CD8-positive, alpha-beta memory T cell (primary cell): Measurements from ENCODE around the gene IFIT1B. TPM values are rescaled to one million over a fixed set of nuclear protein-coding genes. Genes with fewer than 3 reads are reported as not detected.
A peak's percentile ranks its signal among the peaks of the same experiment; 100 is the strongest.
"Not testable (repeated sequence)": the region's sequence is repeated elsewhere in the genome, so short reads cannot be mapped to it uniquely, and the experiment has no call there.

Experiments
- CTCF ChIA-PET: fragments of 350-600 bp; sonication (Branson Sonifier 250); formaldehyde crosslinking; loops from one replicate; lab custom pipeline; 2021; ENCODE audit warnings: antibody characterized with exemption; lab: Charles Lee
- POLR2A ChIA-PET: fragments of 350-600 bp; sonication (Branson Sonifier 250); formaldehyde crosslinking; loops from one replicate; lab custom pipeline; 2021; ENCODE audit warnings: antibody characterized with exemption; lab: Charles Lee
- DNase-seq, 5 donors: peaks; one replicate each; pipeline versions ENCODE4 v3.0.0 to v3.0.0-alpha.2; 2020 to 2022; ENCODE audit warnings: mixed read lengths in 1 of 5
- H3K27ac ChIP-seq: one replicate; pipeline ENCODE4 v1.7.0; 2013; ENCODE audit warnings: low read depth, mild to moderate bottlenecking, low read length, moderate library complexity
- H3K27me3 ChIP-seq: 2 replicates; pipeline ENCODE4 v1.7.0; 2013; ENCODE audit warnings: low read length, mild to moderate bottlenecking; ENCODE audit not compliant: insufficient read depth, poor library complexity, severe bottlenecking
- H3K36me3 ChIP-seq: 2 replicates; pipeline ENCODE4 v1.7.0; 2013; ENCODE audit warnings: mild to moderate bottlenecking, low read length, moderate library complexity; ENCODE audit not compliant: insufficient read depth
- H3K4me1 ChIP-seq: 2 replicates; pipeline ENCODE4 v1.7.0; 2013; ENCODE audit warnings: mild to moderate bottlenecking, low read length, moderate library complexity; ENCODE audit not compliant: insufficient read depth
- H3K4me3 ChIP-seq: 2 replicates; pipeline ENCODE4 v1.7.0; 2013; ENCODE audit warnings: mild to moderate bottlenecking, low read length
- H3K9me3 ChIP-seq: 2 replicates; pipeline ENCODE4 v1.7.0; 2013; ENCODE audit warnings: mild to moderate bottlenecking, low read length
- H3K27ac Mint-ChIP-seq, 8 donors: one replicate each; pipeline ENCODE4 v1.8.0; 2020 to 2021; ENCODE audit warnings: mixed read lengths in 8 of 8, mild to moderate bottlenecking in 6 of 8, inconsistent platforms in 3 of 8, moderate library complexity in 3 of 8
- H3K27me3 Mint-ChIP-seq, 2 donors: one replicate each; pipeline ENCODE4 v1.8.0; 2020 to 2021; ENCODE audit warnings: mixed read lengths in 2 of 2, mild to moderate bottlenecking in 1 of 2, moderate library complexity in 1 of 2
- H3K36me3 Mint-ChIP-seq, 3 donors: one replicate each; pipeline ENCODE4 v1.8.0; 2020 to 2021; ENCODE audit warnings: mixed read lengths in 3 of 3, inconsistent platforms in 1 of 3, mild to moderate bottlenecking in 1 of 3
- H3K4me1 Mint-ChIP-seq, 3 donors: one replicate each; pipeline ENCODE4 v1.8.0; 2020 to 2021; ENCODE audit warnings: mixed read lengths in 3 of 3, inconsistent platforms in 1 of 3, mild to moderate bottlenecking in 1 of 3
- H3K4me3 Mint-ChIP-seq, 7 donors: one replicate each; pipeline ENCODE4 v1.8.0; 2020 to 2021; ENCODE audit warnings: mixed read lengths in 7 of 7, mild to moderate bottlenecking in 6 of 7, moderate library complexity in 4 of 7, inconsistent platforms in 2 of 7
- H3K9me3 Mint-ChIP-seq, 5 donors: one replicate each; pipeline ENCODE4 v1.8.0; 2020 to 2022; ENCODE audit warnings: mixed read lengths in 5 of 5, mild to moderate bottlenecking in 3 of 5, moderate library complexity in 2 of 5, inconsistent platforms in 1 of 5
- polyA plus RNA-seq: library from polyadenylated mRNA; unstranded; fragments of 300-500 nt; fragmentation: Illumina TruSeq; gene quantifications from one replicate; pipeline ENCODE4 v1.2.3, GENCODE V29; 2021
- total RNA-seq, 2 experiments: library from RNA; stranded (reverse); gene quantifications; one replicate each; pipeline ENCODE4 v1.2.3, GENCODE V29; 2021

Gene IFIT1B, protein sequence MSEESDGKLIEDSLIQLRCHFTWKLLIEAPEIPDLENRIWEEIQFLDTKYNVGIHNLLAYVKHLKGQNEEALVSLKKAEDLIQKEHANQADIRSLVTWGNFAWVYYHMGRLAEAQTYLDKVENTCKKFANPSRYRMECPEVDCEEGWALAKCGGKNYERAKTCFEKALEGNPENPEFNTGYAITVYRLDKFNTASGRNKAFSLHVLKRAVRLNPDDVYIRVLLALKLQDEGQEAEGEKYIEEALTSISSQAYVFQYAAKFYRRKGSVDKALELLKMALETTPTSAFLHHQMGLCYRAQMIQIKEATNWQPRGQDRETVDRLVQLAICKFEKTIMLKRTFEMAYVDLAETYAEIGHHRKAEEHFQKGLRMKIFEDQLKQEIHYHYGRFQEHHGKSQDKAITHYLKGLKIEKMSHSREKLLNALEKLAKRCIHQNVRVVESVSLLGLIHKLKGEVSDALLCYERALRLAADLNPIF
- not detected for total RNA-seq
- 0.14 TPM for polyA plus RNA-seq

DNA sequence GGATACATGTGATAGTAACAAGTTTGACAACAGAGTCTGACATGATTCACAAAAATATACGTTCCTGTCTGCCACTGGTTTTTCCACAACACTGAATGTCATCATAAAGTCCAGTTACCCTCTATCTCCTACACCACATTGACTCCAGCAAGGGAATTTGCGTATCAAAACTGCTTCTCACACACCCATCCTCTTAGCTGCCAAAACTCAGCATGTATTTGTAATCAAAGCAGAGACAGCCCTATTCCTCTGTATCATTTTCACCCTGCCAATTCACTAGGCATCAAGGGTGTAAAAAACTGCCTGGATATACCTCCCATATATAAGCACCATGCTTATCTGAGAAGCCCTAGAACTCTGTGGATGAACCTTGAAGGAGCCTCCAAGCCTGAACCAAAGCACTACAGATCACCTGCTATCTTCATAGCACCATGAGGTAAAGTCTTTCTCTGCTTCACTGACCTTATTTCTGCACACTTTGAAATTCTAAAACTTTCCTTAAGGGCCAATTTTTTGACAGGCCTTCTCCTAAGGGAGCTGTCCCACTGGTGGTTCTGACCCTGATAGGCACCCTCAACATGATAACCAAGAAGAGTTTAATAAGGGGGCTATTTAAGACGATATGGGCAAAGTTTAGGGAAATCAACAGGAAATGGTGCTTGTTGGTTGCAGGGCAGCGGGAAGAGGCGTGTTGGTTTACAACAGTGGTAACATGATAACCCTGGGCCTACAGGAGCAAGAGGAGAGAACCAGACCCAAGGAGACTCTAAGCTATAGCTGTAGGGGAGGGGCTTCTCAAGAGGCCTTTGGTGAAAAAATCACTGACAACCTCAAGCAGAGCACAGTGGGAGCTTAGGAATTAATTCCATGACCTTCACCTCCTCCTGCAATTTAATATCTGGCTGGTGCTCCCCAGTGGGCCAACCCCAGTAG lies at the start of gene IFIT1B:
Gene IFIT1B, plus strand, starts transcription at position 352 of the 933 bp plus-strand sequence. Its CDS starts 80 bp downstream, at position 432.
- Histone ChIP-seq H3K27ac (no peak within 1 kb of the TSS), H3K36me3 (no peaks in the 10 kb centered on the region), H3K4me1 (no peaks in the 10 kb centered on the region), H3K9me3 (no peaks in the 10 kb centered on the region), H3K27me3 (no peaks in the 10 kb centered on the region), H3K4me3 (no peak within 1 kb of the TSS)
- Mint-ChIP-seq H3K36me3 (peaks cover 0 to 3% (median 2%) of the 10 kb centered on the region in 3 donors), H3K27ac (no peak within 1 kb of the TSS), H3K9me3 (no peaks in the 10 kb centered on the region), H3K4me3 (no peak within 1 kb of the TSS), H3K4me1 (no peaks in the 10 kb centered on the region), H3K27me3 (peaks cover 2 to 4% of the 10 kb centered on the region in 2 donors)
- CTCF ChIA-PET = interaction anchor here (1.1 kb wide), 1 partner anchor 15 kb away, joined by 3 read pairs; no protein-coding TSS in a partner anchor
- POLR2A ChIA-PET = no interaction called here
- DNase-seq = no peak

DNA sequence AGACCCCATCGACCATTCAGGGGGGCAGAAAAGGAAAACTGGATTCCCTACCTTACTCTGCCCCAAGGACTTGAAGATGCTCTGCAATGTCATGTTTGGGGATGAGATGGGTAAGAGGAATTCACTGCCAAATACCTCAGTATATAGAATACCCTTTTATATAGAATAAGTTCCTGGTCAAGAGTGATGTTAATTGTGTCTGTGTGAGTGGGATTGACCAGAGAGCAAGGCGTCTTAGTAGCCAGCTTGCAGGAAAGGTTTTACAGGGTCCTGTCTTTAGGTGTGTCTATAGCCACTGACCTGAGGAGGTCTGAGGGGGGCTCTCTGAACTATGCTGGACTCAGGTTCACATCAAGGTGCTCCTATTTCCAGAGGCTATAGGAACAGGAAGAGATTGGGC lies 48.7 kb upstream of the IFIT1B start:
- Mint-ChIP-seq H3K4me1 (peaks cover 39 to 58% (median 45%) of the 10 kb centered on the region in 3 donors), H3K27me3 (peaks cover 11 to 17% of the 10 kb centered on the region in 2 donors), H3K36me3 (peaks cover 0 to 3% (median 2%) of the 10 kb centered on the region in 3 donors), H3K9me3 (no peaks in the 10 kb centered on the region), H3K4me3 (peak overlapping the region in 2 of 7 donors; percentile 21 to 76), H3K27ac (no peak overlapping the region)
- Histone ChIP-seq H3K4me3 (no peak overlapping the region), H3K4me1 (peaks cover 38% of the 10 kb centered on the region), H3K9me3 (no peaks in the 10 kb centered on the region), H3K27me3 (no peaks in the 10 kb centered on the region), H3K27ac (no peak overlapping the region), H3K36me3 (no peaks in the 10 kb centered on the region)
- CTCF ChIA-PET = no interaction called here
- POLR2A ChIA-PET = no interaction called here
- DNase-seq = no peak

DNA sequence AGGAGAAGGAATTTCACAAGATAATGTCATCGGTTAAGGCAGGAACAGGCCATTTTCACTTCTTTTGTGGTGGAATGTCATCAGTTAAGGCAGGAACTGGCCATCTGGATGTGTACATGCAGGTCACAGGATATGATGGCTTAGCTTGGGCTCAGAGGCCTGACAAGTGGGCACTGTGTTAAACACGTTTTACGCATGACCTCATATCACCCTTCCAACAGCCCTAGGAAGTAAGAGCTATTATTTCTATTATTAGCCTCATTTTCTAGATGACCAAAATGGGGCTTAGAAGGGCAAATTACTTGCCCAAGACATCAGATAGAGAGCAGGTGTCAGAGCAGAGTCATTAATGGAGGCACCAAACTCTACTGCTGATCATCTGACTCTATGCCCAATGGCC lies 47.8 kb upstream of the IFIT1B start:
- Mint-ChIP-seq H3K27me3 (peaks cover 11% of the 10 kb centered on the region in 2 donors), H3K4me1 (peaks cover 44 to 64% (median 51%) of the 10 kb centered on the region in 3 donors), H3K4me3 (peak overlapping the region in 1 of 7 donors; percentile 38)
- H3K27ac ChIP-seq, H3K4me3 ChIP-seq, H3K27me3 ChIP-seq, H3K9me3 ChIP-seq, H3K27ac Mint-ChIP-seq, POLR2A ChIA-PET, H3K36me3 ChIP-seq, CTCF ChIA-PET, H3K9me3 Mint-ChIP-seq, DNase-seq, H3K36me3 Mint-ChIP-seq: not testable (repeated sequence)
- peaks cover 46% of the 10 kb centered on the region for H3K4me1 ChIP-seq

DNA sequence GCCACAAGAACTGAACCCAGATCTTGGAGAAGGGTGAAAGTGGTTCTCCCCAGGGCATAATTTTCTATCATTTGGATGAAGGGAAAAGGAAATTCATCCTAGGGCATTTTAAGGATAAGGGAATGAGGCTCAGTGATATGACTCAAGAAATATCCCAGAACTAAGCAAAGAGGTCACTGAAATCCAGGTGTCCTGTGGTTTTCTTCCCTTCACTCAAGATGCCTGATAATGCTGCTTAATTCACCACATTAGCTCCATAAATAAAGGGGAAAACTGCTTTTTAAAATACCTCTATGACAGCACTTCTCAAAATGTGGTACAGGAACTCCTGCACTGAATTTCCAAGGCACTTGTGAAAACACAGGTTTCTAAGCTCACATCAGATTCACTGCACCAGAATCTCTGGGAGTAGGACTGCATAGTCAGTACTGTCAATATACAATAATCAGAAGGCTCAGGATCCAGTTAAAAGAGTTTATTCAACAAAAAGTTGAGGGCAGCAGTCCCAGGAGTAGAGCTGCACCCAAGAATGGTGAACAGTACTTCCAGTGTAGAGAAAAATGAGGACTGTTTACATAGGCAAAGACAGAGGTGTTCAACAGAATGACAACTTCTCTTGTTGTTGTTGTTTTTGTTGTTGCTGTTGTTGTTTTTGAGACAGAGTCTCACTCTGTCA lies 47.2 kb upstream of the IFIT1B start:
- H3K27ac Mint-ChIP-seq = peak overlapping the region in 2 of 8 donors; percentile 18 to 25
- H3K4me1 ChIP-seq = peaks cover 53% of the 10 kb centered on the region
- ChIA-PET CTCF (no interaction called here), POLR2A (no interaction called here)
- peak overlapping the region in 3 of 7 donors; percentile 14 to 49 (median 38) for H3K4me3 Mint-ChIP-seq
- peaks cover 11 to 16% of the 10 kb centered on the region in 2 donors for H3K27me3 Mint-ChIP-seq
- no peak overlapping the region for H3K4me3 ChIP-seq
- peaks cover 49 to 71% (median 58%) of the 10 kb centered on the region in 3 donors for H3K4me1 Mint-ChIP-seq
- no peaks in the 10 kb centered on the region for H3K9me3 Mint-ChIP-seq
- no peaks in the 10 kb centered on the region for H3K9me3 ChIP-seq
- no peaks in the 10 kb centered on the region for H3K36me3 ChIP-seq
- H3K27ac ChIP-seq = no peak overlapping the region
- no peak for DNase-seq
- peaks cover 0 to 2% (median 0%) of the 10 kb centered on the region in 3 donors for H3K36me3 Mint-ChIP-seq
- no peaks in the 10 kb centered on the region for H3K27me3 ChIP-seq

DNA sequence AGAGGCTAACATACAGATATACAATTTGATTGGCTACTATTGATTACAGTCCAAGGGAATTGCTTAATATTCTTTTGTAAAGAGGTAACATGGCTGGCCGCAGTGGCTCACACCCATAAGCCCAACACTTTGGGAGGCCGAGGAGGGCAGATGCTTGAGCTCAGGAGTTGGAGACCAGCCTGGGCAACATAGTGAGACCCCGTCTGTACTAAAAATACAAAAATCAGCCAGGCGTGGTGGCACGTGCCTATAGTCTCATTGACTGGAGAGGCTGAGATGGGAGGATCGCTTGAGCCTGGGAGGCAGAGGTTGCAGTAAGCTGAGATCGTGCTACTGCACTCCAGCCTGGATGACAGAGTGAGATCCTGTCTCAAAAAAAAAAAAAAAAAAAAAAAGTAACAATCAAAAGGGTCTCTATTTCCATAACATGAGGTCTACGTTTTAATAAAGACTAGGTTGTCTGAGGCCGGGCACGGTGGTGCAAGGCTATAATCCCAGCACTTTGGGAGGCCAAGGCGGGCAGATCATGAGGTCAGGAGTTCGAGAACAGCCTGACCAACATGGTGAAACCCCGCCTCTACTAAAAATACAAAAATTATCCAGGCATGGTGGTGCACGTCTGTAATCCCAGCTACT lies 46.3 kb upstream of the IFIT1B start:
- H3K4me3 ChIP-seq = peak overlapping the region; percentile 47
- ChIA-PET CTCF (interaction anchor here (0.8 to 0.9 kb wide), 3 partner anchors 30 to 61 kb away, joined by 3 to 4 read pairs (median 3); partner anchors contain the start of genes IFIT1 and IFIT2), POLR2A (interaction anchor here (0.7 to 1.5 kb wide), 4 partner anchors 30 to 1470 kb away, joined by 3 to 8 read pairs (median 4); partner anchors contain the start of genes IFIT2, IFIT5 and LIPA)
- H3K9me3 Mint-ChIP-seq, H3K36me3 ChIP-seq, H3K27ac ChIP-seq, H3K27me3 ChIP-seq, H3K9me3 ChIP-seq, H3K36me3 Mint-ChIP-seq, DNase-seq: not testable (repeated sequence)
- peaks cover 59% of the 10 kb centered on the region for H3K4me1 ChIP-seq
- peaks cover 50 to 76% (median 59%) of the 10 kb centered on the region in 3 donors for H3K4me1 Mint-ChIP-seq
- peak overlapping the region; percentile 81 to 99 (median 95) for H3K27ac Mint-ChIP-seq
- peaks cover 11 to 25% of the 10 kb centered on the region in 2 donors for H3K27me3 Mint-ChIP-seq
- H3K4me3 Mint-ChIP-seq = peak overlapping the region; percentile 71 to 88 (median 82)

DNA sequence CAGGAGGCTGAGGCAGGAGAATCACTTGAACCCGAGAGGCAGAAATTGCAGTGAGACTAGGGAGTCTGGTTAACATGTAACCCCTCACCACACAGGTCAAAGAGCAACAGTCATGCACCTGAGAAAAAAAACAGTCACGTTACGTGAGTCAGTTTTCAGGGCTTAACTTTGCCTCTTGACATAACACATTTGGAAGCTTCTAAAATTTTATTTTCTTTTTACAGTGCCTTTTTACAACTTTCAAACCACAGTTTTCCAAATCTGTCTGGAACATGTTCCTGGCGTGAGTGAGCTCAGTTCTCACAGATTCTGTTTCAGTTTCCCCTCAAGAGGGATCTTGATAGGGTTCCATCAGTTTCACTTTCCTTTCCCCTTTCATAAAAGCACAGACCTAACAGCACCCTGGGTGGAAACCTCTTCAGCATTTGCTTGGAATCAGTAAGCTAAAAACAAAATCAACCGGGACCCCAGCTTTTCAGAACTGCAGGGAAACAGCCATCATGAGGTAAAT lies 45.7 kb upstream of the IFIT1B start:
- Histone ChIP-seq H3K4me1 (peaks cover 55% of the 10 kb centered on the region), H3K9me3 (no peaks in the 10 kb centered on the region), H3K4me3 (peak overlapping the region; percentile 47), H3K27ac (peak overlapping the region; percentile 32), H3K27me3 (no peaks in the 10 kb centered on the region), H3K36me3 (no peaks in the 10 kb centered on the region)
- Mint-ChIP-seq H3K4me1 (peaks cover 51 to 77% (median 62%) of the 10 kb centered on the region in 3 donors), H3K9me3 (no peaks in the 10 kb centered on the region), H3K27me3 (peaks cover 15 to 30% of the 10 kb centered on the region in 2 donors), H3K4me3 (peak overlapping the region; percentile 71 to 88 (median 82)), H3K27ac (peak overlapping the region; percentile 81 to 99 (median 95)), H3K36me3 (peaks cover 0 to 2% (median 0%) of the 10 kb centered on the region in 3 donors)
- ChIA-PET CTCF (interaction anchor here (0.8 to 1.0 kb wide), 4 partner anchors 30 to 82 kb away, joined by 3 to 4 read pairs (median 3); partner anchors contain the start of genes IFIT1, IFIT2 and IFIT5), POLR2A (interaction anchor here (0.7 to 1.5 kb wide), 4 partner anchors 30 to 1470 kb away, joined by 3 to 8 read pairs (median 4); partner anchors contain the start of genes IFIT2, IFIT5 and LIPA)
- DNase-seq = peak in 3 of 5 donors; percentile 54 to 60 (median 60)
